Coronary artery (tissue), 2 donors: Measurements from ENCODE around the gene DRGX.

Experiments
- DNase-seq: peaks from one replicate; pipeline ENCODE4 v3.0.0-alpha.2; 2017; ENCODE audit warnings: low spot score
- H3K27ac ChIP-seq, 2 donors: fragments of 200-600 bp; sonication (generic); one replicate each; pipeline ENCODE4 v1.5.1; 2016 to 2019
- H3K4me3 ChIP-seq: fragments of 200-600 bp; sonication (generic); 2 replicates; pipeline ENCODE4 v1.5.1; 2016; ENCODE audit warnings: mild to moderate bottlenecking, moderate library complexity
- TF ChIP-seq, protein P1 (sequence below): fragments of 200-600 bp; sonication (generic); IDR thresholded peaks from one replicate; pipeline ENCODE4 v1.5.1; 2019; ENCODE audit warnings: antibody characterized with exemption

DRGX gene

DNA sequence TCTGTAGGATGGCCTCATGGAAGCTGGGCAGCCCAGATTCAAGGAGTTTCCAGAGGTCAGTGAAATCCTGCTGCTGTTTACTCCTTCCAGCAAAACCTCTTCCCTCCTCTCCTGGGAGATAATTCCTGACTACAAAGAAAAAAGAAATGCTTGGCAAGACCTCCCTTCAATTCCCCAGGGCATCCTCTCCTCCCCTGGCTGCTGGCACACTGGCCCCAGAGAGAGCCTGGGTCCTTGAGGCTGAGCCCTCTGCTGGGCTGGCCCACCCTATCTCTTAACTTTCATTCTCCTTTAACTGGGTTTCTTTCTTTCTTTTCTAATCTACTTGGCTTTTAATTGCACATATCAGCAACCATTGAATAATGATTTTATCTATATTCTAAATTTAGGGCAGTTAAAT lies 7.7 kb downstream of the DRGX start:
- peak; percentile 33 for DNase-seq
- Histone ChIP-seq H3K4me3 (no peak overlapping the region), H3K27ac (no peak overlapping the region)
- TF ChIP-seq, protein P1, sequence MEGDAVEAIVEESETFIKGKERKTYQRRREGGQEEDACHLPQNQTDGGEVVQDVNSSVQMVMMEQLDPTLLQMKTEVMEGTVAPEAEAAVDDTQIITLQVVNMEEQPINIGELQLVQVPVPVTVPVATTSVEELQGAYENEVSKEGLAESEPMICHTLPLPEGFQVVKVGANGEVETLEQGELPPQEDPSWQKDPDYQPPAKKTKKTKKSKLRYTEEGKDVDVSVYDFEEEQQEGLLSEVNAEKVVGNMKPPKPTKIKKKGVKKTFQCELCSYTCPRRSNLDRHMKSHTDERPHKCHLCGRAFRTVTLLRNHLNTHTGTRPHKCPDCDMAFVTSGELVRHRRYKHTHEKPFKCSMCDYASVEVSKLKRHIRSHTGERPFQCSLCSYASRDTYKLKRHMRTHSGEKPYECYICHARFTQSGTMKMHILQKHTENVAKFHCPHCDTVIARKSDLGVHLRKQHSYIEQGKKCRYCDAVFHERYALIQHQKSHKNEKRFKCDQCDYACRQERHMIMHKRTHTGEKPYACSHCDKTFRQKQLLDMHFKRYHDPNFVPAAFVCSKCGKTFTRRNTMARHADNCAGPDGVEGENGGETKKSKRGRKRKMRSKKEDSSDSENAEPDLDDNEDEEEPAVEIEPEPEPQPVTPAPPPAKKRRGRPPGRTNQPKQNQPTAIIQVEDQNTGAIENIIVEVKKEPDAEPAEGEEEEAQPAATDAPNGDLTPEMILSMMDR, result no peak

DNA sequence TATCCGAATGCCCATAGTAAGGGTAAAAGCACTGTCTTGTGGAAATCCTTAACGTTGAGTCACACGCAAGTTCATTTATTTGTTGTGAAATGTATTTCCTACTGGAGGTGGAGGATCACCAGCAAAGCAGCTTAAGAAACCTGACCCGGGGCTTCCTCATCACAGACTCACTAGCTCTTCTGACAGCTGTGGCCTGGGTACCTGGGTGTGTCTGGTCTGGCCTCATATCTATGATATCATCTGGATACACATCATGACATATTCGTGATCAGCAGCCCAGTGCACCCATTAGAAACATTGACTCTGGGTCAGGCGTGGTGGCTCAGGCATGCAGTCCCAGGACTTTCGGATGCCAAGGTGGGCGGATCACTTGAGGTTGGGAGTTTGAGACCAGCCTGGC lies 8.8 kb downstream of the DRGX start:
- H3K4me3 ChIP-seq, result no peak overlapping the region
- TF ChIP-seq, protein P1, result no peak
- DNase-seq, result peak; percentile 35
- H3K27ac ChIP-seq, result no peak overlapping the region

DNA sequence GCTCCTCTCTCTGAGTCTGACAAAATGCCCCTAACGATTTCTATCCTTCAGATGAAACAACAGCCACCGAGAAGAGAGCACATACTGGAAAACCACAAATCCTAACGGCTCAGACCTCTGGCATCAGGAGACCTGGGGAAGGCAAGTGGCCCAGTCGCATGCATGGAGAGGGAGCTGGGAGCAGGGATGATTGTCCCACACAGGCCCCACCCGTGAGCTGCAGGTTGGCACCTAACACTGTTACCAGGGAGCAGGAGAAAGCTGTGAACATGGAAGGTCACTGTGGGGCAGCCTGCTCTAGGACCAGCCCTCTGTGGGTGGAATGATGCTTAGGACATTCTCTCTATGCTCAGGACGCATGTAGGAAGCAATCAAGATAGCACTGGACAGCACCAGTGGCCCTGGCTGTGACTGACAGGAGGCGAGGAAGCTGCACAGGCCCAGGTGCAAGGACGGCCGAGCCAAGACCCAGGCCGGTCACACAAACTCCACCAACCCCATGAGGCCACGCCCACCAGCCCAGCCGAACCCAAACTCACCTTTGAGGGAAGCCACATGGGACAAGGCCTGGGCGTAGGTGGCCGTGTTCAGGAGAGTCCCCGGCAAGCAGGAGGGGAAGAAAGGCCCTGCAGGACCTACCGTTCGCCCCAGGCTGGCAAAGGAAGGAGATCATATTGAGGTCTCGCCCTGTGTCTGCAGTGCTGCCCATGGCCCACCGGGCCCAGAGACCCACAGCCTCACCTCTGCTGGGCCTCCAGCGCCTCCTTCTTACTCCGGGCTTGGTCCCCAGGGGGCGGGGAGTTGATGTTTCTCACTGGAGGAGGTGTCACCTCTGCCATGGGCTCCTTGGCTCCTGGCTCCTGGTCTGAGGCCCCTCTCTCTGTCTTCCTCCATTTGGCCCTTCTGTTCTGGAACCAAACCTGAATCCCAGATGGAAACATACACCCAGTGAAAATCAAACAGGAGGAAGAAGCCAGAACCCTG lies 9.7 kb downstream of the DRGX start:
- TF ChIP-seq, protein P1, result no peak
- Histone ChIP-seq H3K4me3 (no peak overlapping the region), H3K27ac (no peak overlapping the region)
- peak; percentile 58 for DNase-seq

DNA sequence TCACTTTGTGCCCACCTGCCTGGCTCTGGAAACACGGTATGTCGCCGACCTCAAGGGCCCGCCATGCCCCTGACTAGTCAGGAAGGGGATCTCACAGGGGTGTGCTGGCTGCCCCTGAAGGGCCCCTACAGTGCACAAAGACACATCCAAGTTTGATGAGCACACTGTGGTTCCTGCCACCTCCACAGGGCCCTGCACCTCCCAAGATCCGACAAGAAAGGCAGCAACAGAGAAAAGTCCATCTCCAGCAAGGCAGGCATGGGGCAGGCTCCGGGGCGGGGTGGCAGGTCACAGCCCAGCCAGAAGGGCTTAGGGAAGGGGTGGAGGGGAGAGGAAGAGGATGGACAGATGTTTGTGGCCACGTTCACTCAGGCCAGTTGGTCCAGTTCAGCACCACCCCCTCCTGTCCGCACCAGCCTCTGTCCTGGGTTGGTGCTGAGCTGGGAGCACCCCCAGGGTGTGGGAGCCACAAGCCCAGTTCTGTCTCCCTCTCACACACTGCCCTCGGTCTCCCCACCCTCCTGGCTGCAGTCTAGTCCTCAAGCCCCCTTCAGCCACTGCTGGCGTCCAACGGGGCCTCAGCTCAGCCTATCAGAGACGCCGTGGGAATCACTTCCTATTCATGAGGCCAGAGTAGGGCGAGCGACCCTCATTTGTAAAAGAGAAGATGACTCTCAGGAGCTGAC lies 11.5 kb downstream of the DRGX start:
- Histone ChIP-seq H3K4me3 (no peak overlapping the region), H3K27ac (no peak overlapping the region)
- DNase-seq, result peak; percentile 66
- TF ChIP-seq, protein P1, result no peak

DNA sequence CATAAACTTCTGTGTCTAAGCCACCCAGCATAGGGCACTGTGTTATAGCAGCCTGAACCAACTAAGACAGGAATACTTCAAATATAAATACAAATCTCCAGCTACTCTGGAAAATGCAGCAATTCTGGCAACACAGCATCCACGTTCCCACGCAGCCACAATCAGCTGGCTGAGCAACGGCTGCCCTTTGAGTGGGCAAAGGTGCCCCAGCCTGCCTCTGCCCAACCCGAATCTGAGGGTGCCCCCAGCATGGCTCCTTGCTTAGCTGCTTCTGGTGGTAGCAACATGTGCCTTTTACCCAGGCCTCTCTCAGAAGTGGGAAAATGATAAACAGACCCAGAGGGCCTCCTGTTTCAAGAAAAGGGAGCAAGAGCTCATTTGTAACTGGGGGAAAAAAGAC lies 12.0 kb downstream of the DRGX start:
- TF ChIP-seq, protein P1, result no peak
- no peak overlapping the region for H3K4me3 ChIP-seq
- H3K27ac ChIP-seq, result no peak overlapping the region
- DNase-seq, result no peak

DNA sequence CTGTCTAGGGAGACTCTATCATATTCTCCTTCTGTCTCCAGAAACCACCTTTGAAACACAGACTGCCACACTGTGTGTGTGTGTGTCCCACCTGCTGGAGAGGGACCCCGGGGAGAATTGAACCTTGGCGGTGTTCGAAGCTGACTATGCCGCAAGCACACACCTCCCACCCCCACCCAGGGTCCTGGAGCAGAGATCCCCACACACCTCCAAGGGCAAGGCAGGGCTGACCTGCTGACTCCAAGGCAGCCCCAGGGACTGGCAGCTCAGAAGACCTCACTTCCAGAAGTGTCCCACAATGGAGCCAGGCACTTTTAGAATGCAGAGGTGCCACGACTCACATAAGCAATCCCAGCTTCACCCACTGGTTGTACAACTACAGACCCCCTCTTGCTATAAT lies 13.1 kb downstream of the DRGX start:
- TF ChIP-seq, protein P1, result no peak
- Histone ChIP-seq H3K27ac (no peak overlapping the region), H3K4me3 (no peak overlapping the region)
- peak; percentile 61 for DNase-seq
